GM18517 (cell line): Measurements from ENCODE around the gene FOXD4L5.
"Not testable (repeated sequence)": the region's sequence is repeated elsewhere in the genome, so short reads cannot be mapped to it uniquely, and the experiment has no call there.

ENCODE experiments used
- ATAC-seq: cut with Tn5 transposase; IDR thresholded peaks from one replicate; pipeline ENCODE4 v1.9.1; 2021; ENCODE audit warnings: mild to moderate bottlenecking, moderate library complexity; ENCODE audit not compliant: unreplicated experiment

FOXD4L5 gene

GRCh38 chr9:65285109-65285508 is at the start of gene FOXD4L5:
FOXD4L5 (minus strand) TSS chr9:65285209; CDS start chr9:65284377, 832 bp downstream.
- ATAC-seq, result not testable (repeated sequence)

- ATAC-seq, result not testable (repeated sequence)
These were observed 1.1 kb downstream of the FOXD4L5 start for GRCh38 chr9:65283943-65284342.

GRCh38 chr9:65282976-65283375 is 2.0 kb downstream of the FOXD4L5 start:
- not testable (repeated sequence) for ATAC-seq
